Subcutaneous adipose tissue (tissue), 4 donors: ENCODE measurements around the gene LMAN2. TPM values are rescaled to one million over a fixed set of nuclear protein-coding genes. Genes with fewer than 3 reads are reported as not detected.

Source experiments
- total RNA-seq, 4 donors: library from RNA; depleted of rRNA; stranded (reverse); fragments of >200 nt; gene quantifications; one replicate each; pipeline ENCODE4 v1.1.0, GENCODE V29; 2016
- TF ChIP-seq, protein P1 (sequence below): fragments of 450-650 bp; IDR thresholded peaks from one replicate; pipeline ENCODE4 v1.5.1; 2016; ENCODE audit warnings: low read depth, mild to moderate bottlenecking, control low read depth, antibody characterized with exemption, moderate library complexity

The LMAN2 gene
- total RNA-seq, 4 donors from 2014 or later = 93.6 to 158 (median 129) TPM

GRCh38 chr5:177377851-177378776, 26.6 kb upstream of the LMAN2 start:
- TF ChIP-seq, protein P1, sequence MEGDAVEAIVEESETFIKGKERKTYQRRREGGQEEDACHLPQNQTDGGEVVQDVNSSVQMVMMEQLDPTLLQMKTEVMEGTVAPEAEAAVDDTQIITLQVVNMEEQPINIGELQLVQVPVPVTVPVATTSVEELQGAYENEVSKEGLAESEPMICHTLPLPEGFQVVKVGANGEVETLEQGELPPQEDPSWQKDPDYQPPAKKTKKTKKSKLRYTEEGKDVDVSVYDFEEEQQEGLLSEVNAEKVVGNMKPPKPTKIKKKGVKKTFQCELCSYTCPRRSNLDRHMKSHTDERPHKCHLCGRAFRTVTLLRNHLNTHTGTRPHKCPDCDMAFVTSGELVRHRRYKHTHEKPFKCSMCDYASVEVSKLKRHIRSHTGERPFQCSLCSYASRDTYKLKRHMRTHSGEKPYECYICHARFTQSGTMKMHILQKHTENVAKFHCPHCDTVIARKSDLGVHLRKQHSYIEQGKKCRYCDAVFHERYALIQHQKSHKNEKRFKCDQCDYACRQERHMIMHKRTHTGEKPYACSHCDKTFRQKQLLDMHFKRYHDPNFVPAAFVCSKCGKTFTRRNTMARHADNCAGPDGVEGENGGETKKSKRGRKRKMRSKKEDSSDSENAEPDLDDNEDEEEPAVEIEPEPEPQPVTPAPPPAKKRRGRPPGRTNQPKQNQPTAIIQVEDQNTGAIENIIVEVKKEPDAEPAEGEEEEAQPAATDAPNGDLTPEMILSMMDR = no peak

- TF ChIP-seq, protein P1 = no peak
Observed at GRCh38 chr5:177376107-177376506, 24.6 kb upstream of the LMAN2 start.

DNA sequence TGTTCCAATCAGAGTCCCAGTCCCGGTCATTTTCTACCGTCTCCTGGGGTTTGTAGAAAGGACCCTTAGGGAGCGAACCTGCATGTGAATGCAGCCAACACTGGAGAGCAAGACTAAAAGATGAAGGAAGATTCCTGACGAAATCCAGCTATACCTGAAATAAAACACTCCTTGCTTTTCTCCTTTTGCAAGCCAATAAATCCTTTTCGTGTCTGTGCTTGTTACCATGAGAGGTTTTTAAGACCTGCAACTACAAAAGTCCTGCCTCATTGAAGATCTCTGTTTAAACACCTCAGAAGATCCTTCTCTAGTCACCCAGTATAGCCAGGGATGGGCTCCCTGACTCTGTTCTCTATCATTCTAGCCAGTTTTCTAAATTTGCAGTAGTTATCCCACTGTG, 22.7 kb upstream of the LMAN2 start:
- TF ChIP-seq, protein P1 = no peak

DNA sequence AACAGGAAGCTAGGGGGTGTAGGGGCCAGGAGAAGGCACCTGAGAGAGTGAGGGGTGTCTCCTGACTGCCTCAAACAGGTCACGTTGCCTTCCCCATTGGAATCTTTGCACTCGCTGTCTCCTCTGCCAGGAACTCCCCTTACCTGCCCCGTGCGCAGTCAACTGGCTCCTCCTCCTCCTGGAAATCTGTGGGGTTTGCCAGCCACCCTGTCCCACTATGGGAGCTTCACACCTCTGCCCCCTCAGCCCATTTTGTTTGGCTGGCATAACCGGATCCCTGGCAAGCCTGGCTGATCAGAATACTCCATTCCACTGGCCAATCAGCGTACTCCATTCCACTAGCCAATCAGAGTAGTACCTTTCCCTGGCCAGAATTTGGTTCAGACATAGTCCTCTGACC, 22.3 kb upstream of the LMAN2 start:
- TF ChIP-seq, protein P1 = no peak

DNA sequence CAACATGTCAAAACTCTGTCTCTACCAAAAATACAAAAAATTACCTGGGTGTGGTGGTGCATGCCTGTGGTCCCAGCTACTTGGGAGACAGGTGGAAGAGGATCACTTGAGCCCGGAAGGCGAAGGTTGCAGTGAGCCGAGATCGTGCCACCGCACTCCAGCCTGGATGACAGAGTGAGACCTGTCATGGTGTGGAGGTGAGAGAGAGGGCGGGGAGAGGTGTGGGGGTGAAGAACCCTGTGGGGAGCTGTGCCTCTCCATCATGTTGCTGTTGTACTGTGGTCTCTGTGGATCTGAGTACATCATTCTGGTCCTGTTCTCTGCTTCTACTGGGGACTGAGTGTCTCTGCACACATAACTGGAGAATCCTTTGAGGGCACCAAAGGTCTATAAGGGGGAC, 21.4 kb upstream of the LMAN2 start:
- TF ChIP-seq, protein P1 = no peak

- TF ChIP-seq, protein P1 = no peak
Observed at GRCh38 chr5:177372034-177372896, 20.8 kb upstream of the LMAN2 start.
